ENCODE results near the gene RNF111.
"Not testable (repeated sequence)": the region's sequence is repeated elsewhere in the genome, so short reads cannot be mapped to it uniquely, and the experiment has no call there.

RNF111 gene

GRCh38 chr15:59133929-59134427, 146.5 kb downstream of the RNF111 start:
- DNase-seq (ENCODE audit: low read depth) = no peak

GRCh38 chr15:59137566-59137965, 150.1 kb downstream of the RNF111 start:
- DNase-seq (ENCODE audit: low read depth) = no peak

GRCh38 chr15:59138243-59138642, 150.8 kb downstream of the RNF111 start:
- peak; percentile 24 for DNase-seq (ENCODE audit: low read depth)

- no peak for DNase-seq (ENCODE audit: low read depth)
These were observed 153.2 kb downstream of the RNF111 start for GRCh38 chr15:59140422-59141226.

GRCh38 chr15:59143281-59143680, 155.8 kb downstream of the RNF111 start:
- no peak for DNase-seq (ENCODE audit: low read depth)

GRCh38 chr15:59144594-59144993, 157.1 kb downstream of the RNF111 start:
- not testable (repeated sequence) for DNase-seq (ENCODE audit: low read depth)

Data from activated gamma-delta T cell treated with anti-CD3 and anti-CD28 coated beads, Interleukin-2, amount 50 U/mL, for 16 hours (primary cell).